ENCODE measurements around the gene CH25H. TPM values are rescaled to one million over a fixed set of nuclear protein-coding genes. Genes with fewer than 3 reads are reported as not detected.

The CH25H gene
- total and polyA plus RNA-seq, 8 donors, result 1.7 to 26.3 (median 5.3) TPM; not detected in 2

DNA sequence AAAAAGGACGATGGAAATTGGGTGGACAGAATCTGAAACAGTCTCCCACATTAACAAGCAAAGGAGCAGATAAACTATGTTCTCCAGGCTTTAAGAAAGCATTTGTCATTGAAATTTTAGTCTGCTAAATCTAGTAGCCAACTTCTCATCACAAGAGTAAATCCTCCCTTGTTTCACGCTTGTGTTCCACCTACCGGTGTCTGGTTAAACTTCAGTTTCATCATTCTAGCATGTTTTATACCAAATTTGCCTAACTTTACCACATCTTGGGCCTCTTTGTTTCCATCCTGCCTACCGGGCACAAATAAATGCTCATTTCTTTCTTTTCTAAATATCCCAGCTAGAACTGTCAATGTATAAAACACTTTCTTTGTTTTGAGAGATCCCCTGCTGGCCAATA is 38.7 kb upstream of the CH25H start:
- WGBS, 5 donors, result 65 to 82% (median 77%) methylated on average over 4 of the region's 4 CpGs
- no peak for DNase-seq
- intact Hi-C loops (cut with DNase I; ENCODE audit: low total_unique reads), result no loop called here
- Histone ChIP-seq H3K27ac (no peak overlapping the region), H3K9me3 (no peaks in the 10 kb centered on the region), H3K4me3 (no peak overlapping the region), H3K27me3 (no peaks in the 10 kb centered on the region), H3K36me3 (peaks cover 0 to 16% (median 6%) of the 10 kb centered on the region in 4 donors), H3K4me1 (peaks cover 3 to 16% (median 6%) of the 10 kb centered on the region in 4 donors)
- TF ChIP-seq, protein P1, sequence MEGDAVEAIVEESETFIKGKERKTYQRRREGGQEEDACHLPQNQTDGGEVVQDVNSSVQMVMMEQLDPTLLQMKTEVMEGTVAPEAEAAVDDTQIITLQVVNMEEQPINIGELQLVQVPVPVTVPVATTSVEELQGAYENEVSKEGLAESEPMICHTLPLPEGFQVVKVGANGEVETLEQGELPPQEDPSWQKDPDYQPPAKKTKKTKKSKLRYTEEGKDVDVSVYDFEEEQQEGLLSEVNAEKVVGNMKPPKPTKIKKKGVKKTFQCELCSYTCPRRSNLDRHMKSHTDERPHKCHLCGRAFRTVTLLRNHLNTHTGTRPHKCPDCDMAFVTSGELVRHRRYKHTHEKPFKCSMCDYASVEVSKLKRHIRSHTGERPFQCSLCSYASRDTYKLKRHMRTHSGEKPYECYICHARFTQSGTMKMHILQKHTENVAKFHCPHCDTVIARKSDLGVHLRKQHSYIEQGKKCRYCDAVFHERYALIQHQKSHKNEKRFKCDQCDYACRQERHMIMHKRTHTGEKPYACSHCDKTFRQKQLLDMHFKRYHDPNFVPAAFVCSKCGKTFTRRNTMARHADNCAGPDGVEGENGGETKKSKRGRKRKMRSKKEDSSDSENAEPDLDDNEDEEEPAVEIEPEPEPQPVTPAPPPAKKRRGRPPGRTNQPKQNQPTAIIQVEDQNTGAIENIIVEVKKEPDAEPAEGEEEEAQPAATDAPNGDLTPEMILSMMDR (IDR thresholded peaks at IDR 0.05), result no peak

DNA sequence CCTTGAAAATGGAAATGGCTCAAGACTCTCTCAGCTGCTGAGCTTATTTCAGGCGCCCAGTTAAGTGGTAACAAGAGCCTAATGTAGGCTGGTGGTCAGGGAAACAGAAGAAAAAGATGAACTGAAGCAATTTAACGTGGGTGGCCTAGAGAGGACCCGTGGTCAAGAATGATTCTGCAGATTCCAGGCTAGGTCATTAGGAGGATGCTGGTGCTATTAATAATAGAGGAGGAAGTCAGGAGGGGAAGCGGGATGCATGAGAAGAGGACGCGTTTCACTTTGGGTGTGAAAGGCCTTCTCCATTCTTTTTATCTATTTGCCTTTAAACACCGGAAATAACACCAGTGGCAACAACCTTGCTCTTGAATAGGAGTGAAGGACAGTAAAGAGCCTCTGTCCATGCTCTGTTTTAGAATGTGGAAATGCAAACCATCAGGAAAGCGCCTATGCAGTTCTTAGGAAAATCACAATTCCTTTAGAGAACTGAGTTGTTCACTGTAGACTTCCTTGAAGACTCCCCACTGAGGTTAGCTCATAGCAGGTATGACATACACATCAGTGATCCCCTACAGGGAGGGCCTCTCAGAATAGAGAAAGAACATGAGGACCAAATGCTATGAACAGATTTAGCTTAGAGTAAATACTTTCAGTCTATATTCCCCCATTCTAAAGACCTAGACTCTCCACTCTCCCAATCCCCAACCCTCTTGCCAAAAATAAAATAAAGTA is 35.9 kb upstream of the CH25H start:
- H3K9me3 ChIP-seq, result no peaks in the 10 kb centered on the region
- DNase-seq, result no peak
- H3K27me3 ChIP-seq, result no peaks in the 10 kb centered on the region
- H3K4me1 ChIP-seq, result peaks cover 0 to 9% (median 0%) of the 10 kb centered on the region in 4 donors
- no peak overlapping the region for H3K4me3 ChIP-seq
- intact Hi-C loops (cut with DNase I; ENCODE audit: low total_unique reads), result no loop called here
- H3K27ac ChIP-seq, result peak overlapping the region in 2 of 5 donors; percentile 9 to 12
- WGBS, 5 donors, result 50 to 66% (median 60%) methylated on average over 8 of the region's 8 CpGs
- H3K36me3 ChIP-seq, result peaks cover 0 to 35% (median 22%) of the 10 kb centered on the region in 4 donors
- TF ChIP-seq, protein P1 (IDR thresholded peaks at IDR 0.05), result no peak
- TF ChIP-seq EP300 (IDR thresholded peaks at IDR 0.05), result no peak
- no peak for TF ChIP-seq POLR2A (IDR thresholded peaks at IDR 0.05)
- TF ChIP-seq POLR2AphosphoS5 (IDR thresholded peaks at IDR 0.05), result no peak

DNA sequence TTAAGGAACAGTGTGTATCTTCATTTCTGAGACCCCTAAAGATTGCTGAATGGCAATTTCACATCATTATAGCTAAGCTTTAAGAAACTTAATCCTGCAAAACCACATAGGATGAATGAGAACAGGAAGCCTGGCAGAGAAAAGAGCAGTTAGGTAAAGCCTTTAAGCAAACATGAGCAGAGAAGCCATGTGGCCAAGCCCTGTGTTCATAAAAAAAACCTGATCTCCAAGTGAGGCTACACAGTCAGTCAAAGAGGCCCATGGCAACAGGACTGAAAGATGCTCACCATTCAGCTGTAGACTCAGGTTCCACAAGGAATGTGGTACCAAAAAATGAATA is 35.2 kb upstream of the CH25H start:
- no peak for DNase-seq
- Histone ChIP-seq H3K9me3 (no peaks in the 10 kb centered on the region), H3K4me3 (no peak overlapping the region), H3K4me1 (peaks cover 0 to 9% (median 0%) of the 10 kb centered on the region in 4 donors), H3K27ac (peak overlapping the region in 2 of 5 donors; percentile 9 to 18), H3K36me3 (peaks cover 0 to 36% (median 23%) of the 10 kb centered on the region in 4 donors), H3K27me3 (no peaks in the 10 kb centered on the region)
- no peak for TF ChIP-seq POLR2AphosphoS5 (IDR thresholded peaks at IDR 0.05)
- TF ChIP-seq, protein P1 (IDR thresholded peaks at IDR 0.05), result no peak
- TF ChIP-seq POLR2A (IDR thresholded peaks at IDR 0.05), result no peak
- no peak for TF ChIP-seq EP300 (IDR thresholded peaks at IDR 0.05)
- intact Hi-C loops (cut with DNase I; ENCODE audit: low total_unique reads), result no loop called here

DNA sequence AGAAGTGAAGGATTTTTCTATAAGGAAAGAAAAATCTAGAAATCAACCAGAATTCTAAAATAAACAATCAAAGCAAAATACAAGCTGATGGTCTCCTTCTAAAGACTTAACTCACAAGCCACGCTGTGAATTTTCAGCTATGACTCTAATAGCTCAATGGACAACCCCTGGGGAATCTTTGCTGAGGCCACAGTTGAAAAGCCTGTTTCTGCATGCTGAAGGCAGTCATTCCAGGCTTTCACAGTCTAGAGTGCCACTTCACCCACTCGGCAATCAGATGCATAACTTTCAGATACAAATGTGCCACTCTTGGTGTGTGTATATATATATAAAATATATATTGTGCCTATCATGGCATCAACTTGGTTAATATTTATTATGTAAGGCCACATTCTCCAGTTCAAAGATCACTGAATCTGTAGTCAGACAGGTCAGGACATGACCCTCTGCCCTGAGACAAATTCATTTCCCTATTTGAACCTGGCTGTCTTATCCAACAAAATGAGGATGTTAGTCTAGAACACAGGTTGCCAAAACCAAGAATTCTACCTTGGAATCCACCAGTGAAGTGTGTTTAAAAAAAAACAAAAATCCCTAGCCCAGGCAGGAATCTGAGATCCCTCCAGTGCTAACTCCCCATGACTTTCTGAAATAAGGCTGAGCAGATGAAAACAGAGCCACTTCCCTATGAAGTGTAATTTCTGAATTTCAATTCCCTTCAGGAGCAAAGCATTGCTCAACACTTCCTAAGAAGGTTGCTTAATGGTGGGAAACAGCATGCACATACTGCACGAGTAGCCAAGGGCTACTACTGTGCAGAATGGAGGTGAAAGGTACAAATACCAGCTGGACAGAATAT is 34.6 kb upstream of the CH25H start:
- Histone ChIP-seq H3K4me1 (peaks cover 0 to 9% (median 0%) of the 10 kb centered on the region in 4 donors), H3K4me3 (no peak overlapping the region), H3K27ac (peak overlapping the region in 1 of 5 donors; percentile 18), H3K9me3 (no peaks in the 10 kb centered on the region), H3K36me3 (peaks cover 0 to 39% (median 23%) of the 10 kb centered on the region in 4 donors), H3K27me3 (no peaks in the 10 kb centered on the region)
- WGBS, 5 donors, result 73 to 86% (median 76%) methylated on average over 3 of the region's 3 CpGs
- TF ChIP-seq POLR2AphosphoS5 (IDR thresholded peaks at IDR 0.05) (peak in 1 of 3 donors; percentile 26), POLR2A (IDR thresholded peaks at IDR 0.05) (no peak)
- intact Hi-C loops (cut with DNase I; ENCODE audit: low total_unique reads), result no loop called here
- no peak for DNase-seq
